ENCODE results near the gene CDKN2C.

DNA sequence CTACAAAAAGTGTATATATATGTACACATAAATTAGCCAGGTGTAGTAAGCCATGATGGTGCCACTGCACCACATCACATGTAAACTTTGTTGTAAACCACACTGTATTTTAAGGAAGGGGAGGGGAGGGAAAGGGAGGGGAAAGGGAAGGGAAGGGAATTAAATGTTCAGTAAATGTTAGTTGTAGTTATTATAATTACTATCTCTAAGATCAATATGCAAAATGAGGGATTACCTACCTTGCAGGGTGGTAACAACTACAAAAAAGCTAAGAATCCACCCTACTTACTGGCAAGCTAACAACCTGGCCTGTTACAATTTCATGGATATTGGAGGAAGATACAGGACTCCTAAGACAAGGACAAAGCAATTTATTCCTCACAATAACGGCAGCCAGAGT, 27.7 kb upstream of the CDKN2C start:
- TF ChIP-seq EZH2 (IDR thresholded peaks at IDR 0.05; ENCODE audit: low read length, missing control alignments) (no peak), CTCF (conservative IDR thresholded peaks at IDR 0.05 in 1 of 2, IDR thresholded peaks at IDR 0.05 in 1 of 2; ENCODE audit: low read depth in 1 of 2, low read length in 2 of 2) (no peak)
